ENCODE results near the gene C19orf67. TPM values are rescaled to one million over a fixed set of nuclear protein-coding genes. Genes with fewer than 3 reads are reported as not detected.
A peak's percentile ranks its signal among the peaks of the same experiment; 100 is the strongest.

The C19orf67 gene
- total RNA-seq, 1 donor from 2014 or later = not detected

GRCh38 chr19:14089662-14090508 is 4.3 kb upstream of the C19orf67 start:
- H3K27ac ChIP-seq (ENCODE audit: low read depth, low read length) = no peak overlapping the region
- peak overlapping the region; percentile 56 for H2AFZ ChIP-seq (ENCODE audit: low read depth, low read length)
- H3K9ac ChIP-seq (ENCODE audit: low read length) = no peak overlapping the region
- Mint-ChIP-seq H3K27me3 (ENCODE audit: low read depth, unreplicated experiment) (no peaks in the 10 kb centered on the region), H3K9me3 (ENCODE audit: unreplicated experiment) (peaks cover 9% of the 10 kb centered on the region), H3K4me1 (ENCODE audit: low read depth, unreplicated experiment) (peaks cover 5% of the 10 kb centered on the region), H3K27ac (ENCODE audit: unreplicated experiment) (no peak overlapping the region), H3K36me3 (ENCODE audit: low read depth, unreplicated experiment) (peaks cover 18% of the 10 kb centered on the region), H3K4me3 (ENCODE audit: unreplicated experiment) (peak overlapping the region; percentile 81)
- peaks cover 11% of the 10 kb centered on the region for H4K20me1 ChIP-seq (ENCODE audit: insufficient read depth, low read length)
- no peaks in the 10 kb centered on the region for H3K79me2 ChIP-seq (ENCODE audit: insufficient read depth, low read length)
- H3K36me3 ChIP-seq (ENCODE audit: insufficient read depth, low read length) = peaks cover 6% of the 10 kb centered on the region
- H3K4me1 ChIP-seq (ENCODE audit: insufficient read depth, low read length) = peaks cover 13% of the 10 kb centered on the region
- peak overlapping the region; percentile 81 for H3K4me2 ChIP-seq (ENCODE audit: low read length)
- no peak for TF ChIP-seq EZH2 (IDR thresholded peaks at IDR 0.05; ENCODE audit: insufficient read depth, low read length)
- no peak for TF ChIP-seq CTCF (IDR thresholded peaks at IDR 0.05; ENCODE audit: insufficient read depth, low read depth, low read length)
- H3K9me3 ChIP-seq (ENCODE audit: insufficient read depth, low read depth, low read length) = peaks cover 7% of the 10 kb centered on the region
- no peaks in the 10 kb centered on the region for H3K27me3 ChIP-seq (ENCODE audit: insufficient read depth, low read length)
- FAIRE-seq = no peak
- peak overlapping the region; percentile 57 for H3K4me3 ChIP-seq (ENCODE audit: insufficient read depth, low read depth, low read length)
- peak; percentile 71 for DNase-seq (ENCODE audit: low read depth)

DNA sequence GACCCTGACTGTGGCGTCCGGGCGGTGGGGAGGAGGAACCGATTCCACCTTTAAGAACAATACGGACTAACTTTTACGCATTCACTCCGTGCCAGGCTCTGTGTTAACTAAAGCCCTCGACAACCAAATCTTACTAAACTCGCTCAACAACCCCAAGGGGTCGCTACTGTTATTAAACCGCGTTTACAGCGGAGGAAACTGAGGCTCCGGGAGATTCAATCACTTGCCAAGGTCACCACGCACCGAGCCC is 3.8 kb upstream of the C19orf67 start:
- H3K27ac Mint-ChIP-seq (ENCODE audit: unreplicated experiment) = no peak overlapping the region

DNA sequence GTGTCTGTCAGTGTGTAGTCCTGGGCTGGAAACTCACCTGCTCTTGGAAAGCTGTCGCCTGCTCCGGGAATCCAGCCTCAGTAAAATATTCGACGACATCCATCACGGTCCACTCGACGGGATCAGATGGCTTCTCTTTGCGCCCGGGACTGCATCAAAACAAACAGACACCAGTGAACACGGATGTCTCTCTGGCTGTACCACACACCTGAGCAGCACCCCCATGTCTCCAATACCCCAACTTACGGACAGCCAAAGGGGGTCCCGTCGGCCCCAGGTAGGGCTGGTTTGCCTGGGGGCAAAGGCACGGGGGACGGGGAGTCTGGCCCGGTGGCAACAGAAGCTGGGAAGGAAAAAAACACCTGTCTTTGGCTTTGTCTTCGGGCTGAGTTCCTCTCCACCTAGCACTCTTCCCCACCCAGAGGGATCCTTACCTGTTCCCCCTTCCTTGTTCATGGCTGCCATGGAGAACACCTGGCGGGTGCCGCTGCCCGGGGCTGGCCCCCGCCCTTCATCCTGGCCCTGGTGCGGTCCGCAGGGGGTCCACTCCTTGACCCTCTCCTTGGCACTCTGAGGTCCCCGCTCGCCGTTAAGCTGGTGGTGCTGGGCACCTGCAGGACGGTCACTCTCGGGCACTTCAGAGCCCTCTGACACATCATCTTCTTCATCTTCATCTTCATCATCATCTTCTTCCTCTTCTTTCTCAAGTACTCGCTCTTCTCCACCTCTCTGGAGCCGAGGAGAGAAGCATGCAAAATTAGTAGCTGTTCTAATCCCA is 3.2 kb upstream of the C19orf67 start:
- Histone ChIP-seq H3K9ac (ENCODE audit: low read length) (no peak overlapping the region), H3K27me3 (ENCODE audit: insufficient read depth, low read length) (no peaks in the 10 kb centered on the region), H3K4me1 (ENCODE audit: insufficient read depth, low read length) (peaks cover 13% of the 10 kb centered on the region), H3K27ac (ENCODE audit: low read depth, low read length) (no peak overlapping the region), H3K79me2 (ENCODE audit: insufficient read depth, low read length) (no peaks in the 10 kb centered on the region), H3K4me2 (ENCODE audit: low read length) (peak overlapping the region; percentile 81), H4K20me1 (ENCODE audit: insufficient read depth, low read length) (peaks cover 11% of the 10 kb centered on the region), H3K4me3 (ENCODE audit: insufficient read depth, low read depth, low read length) (peak overlapping the region; percentile 44), H3K9me3 (ENCODE audit: insufficient read depth, low read depth, low read length) (peaks cover 7% of the 10 kb centered on the region), H3K36me3 (ENCODE audit: insufficient read depth, low read length) (peaks cover 6% of the 10 kb centered on the region), H2AFZ (ENCODE audit: low read depth, low read length) (no peak overlapping the region)
- Mint-ChIP-seq H3K4me1 (ENCODE audit: low read depth, unreplicated experiment) (peaks cover 5% of the 10 kb centered on the region), H3K36me3 (ENCODE audit: low read depth, unreplicated experiment) (peaks cover 16% of the 10 kb centered on the region), H3K4me3 (ENCODE audit: unreplicated experiment) (peak overlapping the region; percentile 81), H3K27me3 (ENCODE audit: low read depth, unreplicated experiment) (no peaks in the 10 kb centered on the region), H3K9me3 (ENCODE audit: unreplicated experiment) (peaks cover 6% of the 10 kb centered on the region), H3K27ac (ENCODE audit: unreplicated experiment) (no peak overlapping the region)
- DNase-seq (ENCODE audit: low read depth) (no peak), FAIRE-seq (no peak)
- no peak for TF ChIP-seq EZH2 (IDR thresholded peaks at IDR 0.05; ENCODE audit: insufficient read depth, low read length)
- TF ChIP-seq CTCF (IDR thresholded peaks at IDR 0.05; ENCODE audit: insufficient read depth, low read depth, low read length) = no peak

More for the DNA sequence above, 3.8 kb upstream of the C19orf67 start:
- Histone ChIP-seq H3K9me3 (ENCODE audit: insufficient read depth, low read depth, low read length) (peaks cover 7% of the 10 kb centered on the region), H2AFZ (ENCODE audit: low read depth, low read length) (no peak overlapping the region), H3K4me2 (ENCODE audit: low read length) (peak overlapping the region; percentile 81), H3K4me1 (ENCODE audit: insufficient read depth, low read length) (peaks cover 13% of the 10 kb centered on the region), H3K9ac (ENCODE audit: low read length) (no peak overlapping the region), H3K36me3 (ENCODE audit: insufficient read depth, low read length) (peaks cover 6% of the 10 kb centered on the region), H3K4me3 (ENCODE audit: insufficient read depth, low read depth, low read length) (peak overlapping the region; percentile 44), H3K27ac (ENCODE audit: low read depth, low read length) (no peak overlapping the region), H4K20me1 (ENCODE audit: insufficient read depth, low read length) (peaks cover 11% of the 10 kb centered on the region), H3K27me3 (ENCODE audit: insufficient read depth, low read length) (no peaks in the 10 kb centered on the region), H3K79me2 (ENCODE audit: insufficient read depth, low read length) (no peaks in the 10 kb centered on the region)
- Mint-ChIP-seq H3K4me3 (ENCODE audit: unreplicated experiment) (peak overlapping the region; percentile 81), H3K9me3 (ENCODE audit: unreplicated experiment) (peaks cover 6% of the 10 kb centered on the region), H3K27me3 (ENCODE audit: low read depth, unreplicated experiment) (no peaks in the 10 kb centered on the region), H3K36me3 (ENCODE audit: low read depth, unreplicated experiment) (peaks cover 14% of the 10 kb centered on the region), H3K4me1 (ENCODE audit: low read depth, unreplicated experiment) (peaks cover 5% of the 10 kb centered on the region)
- no peak for TF ChIP-seq EZH2 (IDR thresholded peaks at IDR 0.05; ENCODE audit: insufficient read depth, low read length)
- DNase-seq (ENCODE audit: low read depth) (peak; percentile 29), FAIRE-seq (no peak)
